CD4-positive, alpha-beta T cell treated with Interleukin-4 for 4 hours (primary cell): ENCODE measurements around the gene IFTAP.

Experiments
- DNase-seq: peaks from one replicate; pipeline ENCODE4 v3.0.0-alpha.2; 2020

Gene IFTAP

GRCh38 chr11:36600180-36600579 is 5.9 kb downstream of the IFTAP start:
- no peak for DNase-seq

GRCh38 chr11:36601155-36601554 is 6.9 kb downstream of the IFTAP start:
- no peak for DNase-seq

- DNase-seq = no peak
Measured at GRCh38 chr11:36602135-36602534, 7.8 kb downstream of the IFTAP start.

- DNase-seq = no peak
Measured at GRCh38 chr11:36605221-36606216, 11.2 kb downstream of the IFTAP start.

GRCh38 chr11:36608491-36609199 is 14.3 kb downstream of the IFTAP start:
- no peak for DNase-seq

GRCh38 chr11:36609383-36609782 is 15.1 kb downstream of the IFTAP start:
- DNase-seq = no peak

GRCh38 chr11:36615826-36616225 is 21.5 kb downstream of the IFTAP start:
- DNase-seq = no peak

- DNase-seq = no peak
Measured at GRCh38 chr11:36617543-36618362, 23.5 kb downstream of the IFTAP start.

- no peak for DNase-seq
Measured at GRCh38 chr11:36618363-36619047, 24.2 kb downstream of the IFTAP start.

GRCh38 chr11:36619502-36619901 is 25.2 kb downstream of the IFTAP start:
- DNase-seq = no peak

GRCh38 chr11:36620246-36620645 is 25.9 kb downstream of the IFTAP start:
- DNase-seq = no peak

GRCh38 chr11:36622431-36623136 is 28.3 kb downstream of the IFTAP start:
- no peak for DNase-seq

GRCh38 chr11:36623494-36623893 is 29.2 kb downstream of the IFTAP start:
- no peak for DNase-seq

- DNase-seq = no peak
Measured at GRCh38 chr11:36627006-36627405, 32.7 kb downstream of the IFTAP start.

- DNase-seq = no peak
Measured at GRCh38 chr11:36627471-36627870, 33.2 kb downstream of the IFTAP start.

GRCh38 chr11:36628141-36628540 is 33.8 kb downstream of the IFTAP start:
- DNase-seq = no peak

GRCh38 chr11:36628765-36629244 is 34.5 kb downstream of the IFTAP start:
- no peak for DNase-seq

GRCh38 chr11:36631774-36632173 is 37.5 kb downstream of the IFTAP start:
- no peak for DNase-seq

- no peak for DNase-seq
Measured at GRCh38 chr11:36635066-36635862, 41.0 kb downstream of the IFTAP start.

- no peak for DNase-seq
Measured at GRCh38 chr11:36638556-36638955, 44.3 kb downstream of the IFTAP start.
